H1 (cell line): ENCODE measurements around the gene WDR3. TPM values are rescaled to one million over a fixed set of nuclear protein-coding genes. Genes with fewer than 3 reads are reported as not detected.

Experiments
- CTCF ChIA-PET: fragments of 300-600 bp; sonication (Branson Sonifier 250); formaldehyde crosslinking; loops from one replicate; lab custom pipeline; 2021; ENCODE audit not compliant: partially characterized antibody; lab: Charles Lee
- POLR2A ChIA-PET: fragments of 300-600 bp; sonication (Branson Sonifier 250); formaldehyde crosslinking; loops from one replicate; lab custom pipeline; 2021; ENCODE audit warnings: inconsistent platforms; ENCODE audit not compliant: partially characterized antibody; lab: Charles Lee
- DNase-seq, 2 experiments: peaks; one replicate each; pipeline versions ENCODE4 v3.0.0 to v3.0.0-alpha.2; 2010 to 2022; ENCODE audit warnings: low spot score in 2 of 2, low read depth in 1 of 2, mixed read lengths in 1 of 2
- FAIRE-seq: peaks from 2 replicates; lab custom pipeline; 2011; peaks lifted over from hg19 to GRCh38; lab: Jason Lieb, UNC
- H2AFZ ChIP-seq: 2 replicates; pipeline ENCODE4 v1.8.1; 2012; ENCODE audit warnings: low read length, inconsistent platforms
- H2AK5ac ChIP-seq: 2 replicates; pipeline ENCODE4 v1.6.1; 2013; ENCODE audit warnings: low read depth, low read length
- H2BK120ac ChIP-seq: replicated peaks from 2 replicates; pipeline ENCODE3; 2013; ENCODE audit warnings: low read depth, low read length, inconsistent platforms
- H2BK12ac ChIP-seq: 2 replicates; pipeline ENCODE4 v1.6.1; 2013; ENCODE audit warnings: low read depth, low read length
- H2BK15ac ChIP-seq: 2 replicates; pipeline ENCODE4 v1.6.1; 2013; ENCODE audit warnings: low read length
- H2BK20ac ChIP-seq: 2 replicates; pipeline ENCODE4 v1.6.1; 2013; ENCODE audit warnings: low read length
- H2BK5ac ChIP-seq: 2 replicates; pipeline ENCODE4 v1.6.1; 2013; ENCODE audit warnings: low read depth, low read length
- H3K14ac ChIP-seq: 2 replicates; pipeline ENCODE4 v1.6.1; 2013; ENCODE audit warnings: inconsistent platforms; ENCODE audit not compliant: insufficient read length
- H3K18ac ChIP-seq: 2 replicates; pipeline ENCODE4 v1.6.1; 2013; ENCODE audit warnings: low read length; ENCODE audit errors: extremely low read depth
- H3K23ac ChIP-seq: 2 replicates; pipeline ENCODE4 v1.6.1; 2013; ENCODE audit warnings: inconsistent platforms; ENCODE audit not compliant: insufficient read length
- H3K23me2 ChIP-seq: 2 replicates; pipeline ENCODE4 v1.6.1; 2013; ENCODE audit warnings: low read depth, low read length
- H3K27ac ChIP-seq: 2 replicates; pipeline ENCODE4 v1.6.1; 2011; ENCODE audit warnings: low read depth, low read length, inconsistent platforms
- H3K27me3 ChIP-seq, 4 experiments: replicated peaks in 1 of 4; 1 replicate in 1 of 4; 2 replicates in 3 of 4; pipeline versions ENCODE4 v1.6.1 to v1.8.1; 2011 to 2013; ENCODE audit warnings: low read length in 3 of 4, mild to moderate bottlenecking in 3 of 4, inconsistent platforms in 2 of 4, mixed read lengths in 2 of 4, moderate library complexity in 1 of 4; ENCODE audit not compliant: control insufficient read depth in 3 of 4, insufficient read depth in 3 of 4; ENCODE audit errors: extremely low read depth in 1 of 4
- H3K36me3 ChIP-seq, 4 experiments: 2 replicates each; pipeline versions ENCODE4 v1.6.1 to v1.8.1; 2011 to 2013; ENCODE audit warnings: mild to moderate bottlenecking in 4 of 4, low read length in 3 of 4, moderate library complexity in 2 of 4, control low read depth in 1 of 4, inconsistent platforms in 1 of 4; ENCODE audit not compliant: insufficient read depth in 4 of 4, control insufficient read depth in 2 of 4
- H3K4ac ChIP-seq: replicated peaks from 2 replicates; pipeline ENCODE3; 2013; ENCODE audit warnings: low read length, low read depth, mixed read lengths, inconsistent platforms; ENCODE audit not compliant: insufficient read length
- H3K4me1 ChIP-seq, 4 experiments: replicated peaks in 1 of 4; 1 replicate in 1 of 4; 2 replicates in 3 of 4; pipeline versions ENCODE4 v1.6.1 to v1.8.1; 2011 to 2013; ENCODE audit warnings: low read length in 3 of 4, inconsistent platforms in 2 of 4, mixed read lengths in 1 of 4; ENCODE audit not compliant: insufficient read depth in 4 of 4, control insufficient read depth in 3 of 4
- H3K4me2 ChIP-seq, 2 experiments: 2 replicates each; pipeline versions ENCODE4 v1.6.1 to v1.8.1; 2011 to 2013; ENCODE audit warnings: low read depth in 2 of 2, low read length in 2 of 2, control low read depth in 1 of 2, inconsistent platforms in 1 of 2, mild to moderate bottlenecking in 1 of 2; ENCODE audit not compliant: insufficient read depth in 1 of 2
- H3K4me3 ChIP-seq, 4 experiments: fragments of 200-600, 300-600 bp in 1 of 4; sonication (generic), shearing (Covaris generic), sonication (Bioruptor Twin) in 1 of 4; 2 replicates each; pipeline versions ENCODE4 v1.5.1 to v1.8.1; 2011 to 2016; ENCODE audit warnings: low read length in 4 of 4, low read depth in 3 of 4, control low read depth in 2 of 4, inconsistent platforms in 2 of 4, mild to moderate bottlenecking in 2 of 4, mixed read lengths in 1 of 4, moderate library complexity in 1 of 4; ENCODE audit not compliant: insufficient read depth in 2 of 4; ENCODE audit errors: extremely low read depth in 1 of 4
- H3K56ac ChIP-seq: replicated peaks from 2 replicates; pipeline ENCODE3; 2013; ENCODE audit warnings: low read depth, mild to moderate bottlenecking, mixed read lengths, low read length, inconsistent platforms; ENCODE audit not compliant: insufficient read length
- H3K79me1 ChIP-seq: 2 replicates; pipeline ENCODE4 v1.6.1; 2013; ENCODE audit warnings: low read depth, low read length, control low read depth
- H3K79me2 ChIP-seq, 2 experiments: 2 replicates each; pipeline versions ENCODE4 v1.6.1 to v1.8.1; 2012 to 2013; ENCODE audit warnings: low read length in 2 of 2, mild to moderate bottlenecking in 2 of 2, inconsistent platforms in 1 of 2; ENCODE audit not compliant: insufficient read depth in 2 of 2, control insufficient read depth in 1 of 2
- H3K9ac ChIP-seq, 4 experiments: replicated peaks in 1 of 4; 1 replicate in 1 of 4; 2 replicates in 3 of 4; pipeline versions ENCODE4 v1.6.1 to v1.8.1; 2011 to 2013; ENCODE audit warnings: low read depth in 3 of 4, low read length in 3 of 4, control low read depth in 2 of 4, mild to moderate bottlenecking in 2 of 4, moderate library complexity in 2 of 4, inconsistent platforms in 1 of 4; ENCODE audit errors: extremely low read depth in 1 of 4
- H3K9me3 ChIP-seq, 2 experiments: 2 replicates each; pipeline versions ENCODE4 v1.6.1 to v1.8.1; 2012 to 2013; ENCODE audit warnings: mild to moderate bottlenecking in 2 of 2, moderate library complexity in 2 of 2, control low read depth in 1 of 2, inconsistent platforms in 1 of 2, low read depth in 1 of 2, low read length in 1 of 2, mixed read lengths in 1 of 2; ENCODE audit not compliant: insufficient read depth in 2 of 2
- H4K20me1 ChIP-seq, 2 experiments: replicated peaks in 1 of 2; 2 replicates each; pipeline versions ENCODE3 to v1.8.1; 2011 to 2013; ENCODE audit warnings: inconsistent platforms in 2 of 2, low read length in 2 of 2, mild to moderate bottlenecking in 1 of 2; ENCODE audit not compliant: insufficient read depth in 2 of 2, control insufficient read depth in 1 of 2
- H4K5ac ChIP-seq: 2 replicates; pipeline ENCODE4 v1.6.1; 2013; ENCODE audit warnings: low read length, low read depth, mixed read lengths, inconsistent platforms; ENCODE audit not compliant: insufficient read length
- H4K8ac ChIP-seq: 2 replicates; pipeline ENCODE4 v1.8.0; 2013; ENCODE audit warnings: mild to moderate bottlenecking, moderate library complexity, low read length, inconsistent platforms; ENCODE audit not compliant: insufficient read depth; ENCODE audit errors: extremely low read depth
- H4K91ac ChIP-seq: replicated peaks from 2 replicates; pipeline ENCODE3; 2013; ENCODE audit warnings: low read length, mixed read lengths, inconsistent platforms; ENCODE audit not compliant: insufficient read length
- BACH1 ChIP-seq: IDR thresholded peaks from 2 replicates; pipeline ENCODE4 v1.6.1; 2012; ENCODE audit warnings: low read length, improper control_type of control experiment
- CBX5 ChIP-seq: fragments of 300-800, 300-1000 bp; sonication (generic); IDR thresholded peaks from 2 replicates; pipeline ENCODE4 v1.7.1; 2016; ENCODE audit warnings: antibody characterized with exemption, low read length, low read depth
- EP300 ChIP-seq, 2 experiments: IDR thresholded peaks; 1 replicate in 1 of 2; 2 replicates in 1 of 2; pipeline ENCODE4 v1.6.1; 2011 to 2012; ENCODE audit warnings: low read depth in 2 of 2, low read length in 2 of 2, mild to moderate bottlenecking in 2 of 2, borderline replicate concordance in 1 of 2, inconsistent platforms in 1 of 2, moderate library complexity in 1 of 2
- GTF2F1 ChIP-seq: IDR thresholded peaks from 2 replicates; pipeline ENCODE4 v1.6.1; 2012; ENCODE audit warnings: low read depth, low read length, improper control_type of control experiment, borderline replicate concordance
- HDAC6 ChIP-seq: IDR thresholded peaks from one replicate; pipeline ENCODE4 v1.7.1; 2012; ENCODE audit warnings: low read depth, mild to moderate bottlenecking, inconsistent platforms, low read length, moderate library complexity
- PHF8 ChIP-seq: fragments of 200-600 bp; sonication (generic); conservative IDR thresholded peaks from 2 replicates; pipeline ENCODE4 v1.7.1; 2012; ENCODE audit warnings: low read depth, mild to moderate bottlenecking, inconsistent platforms, low read length, moderate library complexity
- RFX5 ChIP-seq: IDR thresholded peaks from 2 replicates; pipeline ENCODE4 v1.6.1; 2011; ENCODE audit warnings: low read depth, low read length, improper control_type of control experiment, borderline replicate concordance
- RNF2 ChIP-seq: fragments of 200-900, 300-1000 bp; sonication (generic); IDR thresholded peaks from 2 replicates; pipeline ENCODE4 v1.7.1; 2016; ENCODE audit warnings: borderline replicate concordance, low read depth, mild to moderate bottlenecking, antibody characterized with exemption, low read length; ENCODE audit not compliant: poor library complexity, severe bottlenecking; ENCODE audit errors: missing control alignments
- RXRA ChIP-seq: IDR thresholded peaks from 2 replicates; pipeline ENCODE4 v1.6.1; 2011; ENCODE audit warnings: low read depth, mild to moderate bottlenecking, low read length, moderate library complexity; ENCODE audit not compliant: insufficient read depth
- SAP30 ChIP-seq: fragments of 300-600 bp; sonication (generic); IDR thresholded peaks from 2 replicates; pipeline ENCODE4 v1.7.1; 2012; ENCODE audit warnings: low read length, moderate library complexity, mild to moderate bottlenecking, inconsistent platforms; ENCODE audit not compliant: insufficient read depth, insufficient replicate concordance
- SIX5 ChIP-seq: IDR thresholded peaks from 2 replicates; pipeline ENCODE4 v1.6.1; 2011; ENCODE audit warnings: mild to moderate bottlenecking, low read depth, low read length
- SP2 ChIP-seq: IDR thresholded peaks from 2 replicates; pipeline ENCODE4 v1.6.1; 2012; ENCODE audit warnings: mild to moderate bottlenecking, low read length, inconsistent platforms
- SUZ12 ChIP-seq: fragments of 200-600 bp; sonication (generic); IDR thresholded peaks from 2 replicates; pipeline ENCODE4 v1.6.1; 2012; ENCODE audit warnings: mild to moderate bottlenecking, inconsistent platforms, low read length, moderate library complexity, mixed read lengths
- ZNF274 ChIP-seq: IDR thresholded peaks from 2 replicates; pipeline ENCODE4 v1.7.0; 2012; ENCODE audit warnings: low read length, borderline replicate concordance; ENCODE audit errors: extremely low read depth
- WGBS, 2 experiments: shearing (Covaris generic) in 1 of 2; methylation state at CpG; one replicate each; pipeline versions ENCODE4 v1.1.6 to v1.1.7; 2013 to 2015; ENCODE audit warnings: low lambda C conversion rate in 2 of 2, mixed read lengths in 2 of 2, inconsistent platforms in 1 of 2, low coverage in 1 of 2, missing lambda C conversion rate in 1 of 2; ENCODE audit not compliant: insufficient replicate concordance in 2 of 2, insufficient coverage in 1 of 2, insufficient read length in 1 of 2; ENCODE audit errors: extremely low coverage in 1 of 2, missing lambda C conversion rate in 1 of 2; 5-methylcytosine and 5-hydroxymethylcytosine counted together
- polyA plus RNA-seq, 7 experiments: library from polyadenylated mRNA; depleted of rRNA in 3 of 7; stranded (reverse) in 5 of 7; unstranded in 2 of 7; fragments of >200 nt in 5 of 7; fragments of 200-250 nt in 2 of 7; gene quantifications; 1 replicate in 5 of 7; 2 replicates in 1 of 7; 4 replicates in 1 of 7; pipeline versions ENCODE4 v1.2.1 to v1.2.3, GENCODE V29; 2011 to 2013; ENCODE audit warnings: missing spikeins in 2 of 7, mixed read lengths in 2 of 7
- total RNA-seq: library from RNA; stranded (reverse); fragmentation: NEBNext Ultra II Directional; extraction: Animal tissue kit (Norgen Biotek cat#: 25700); gene quantifications from 2 replicates; pipeline ENCODE4 v1.2.1, GENCODE V29; 2021

The WDR3 gene
- total and polyA plus RNA-seq, 2 of the 8 experiments (the other 6 are each of a cell fraction or from before 2014, with no cell fraction given), result 18.2 to 67.9 TPM

GRCh38 chr1:117902944-117903343 lies 26.6 kb upstream of the WDR3 start:
- no peak overlapping the region for H2AFZ ChIP-seq
- H4K91ac ChIP-seq, result no peak overlapping the region
- peaks cover 2 to 19% (median 12%) of the 10 kb centered on the region in 4 experiments; a peak in 7 of 8 replicates for H3K36me3 ChIP-seq
- DNase-seq (no peak), FAIRE-seq (no peak)
- H3K79me2 ChIP-seq, result no peaks in the 10 kb centered on the region
- no peak overlapping the region for H3K23ac ChIP-seq
- H3K4me2 ChIP-seq, result no peak overlapping the region
- no peak overlapping the region for H2BK20ac ChIP-seq
- no peak overlapping the region for H2AK5ac ChIP-seq
- H3K18ac ChIP-seq, result no peak overlapping the region
- no peaks in the 10 kb centered on the region for H4K20me1 ChIP-seq
- H2BK5ac ChIP-seq, result no peak overlapping the region
- no peak overlapping the region for H3K14ac ChIP-seq
- WGBS, 2 experiments, result 94% methylated on average over 4 of the region's 4 CpGs; no CpG with 5 or more reads in 1 of the 2 experiments
- H3K4me1 ChIP-seq, result no peaks in the 10 kb centered on the region
- no peak overlapping the region for H2BK120ac ChIP-seq
- H3K27ac ChIP-seq, result no peak overlapping the region
- no peak overlapping the region for H4K8ac ChIP-seq
- no peak overlapping the region for H3K56ac ChIP-seq
- H2BK15ac ChIP-seq, result no peak overlapping the region
- no peak overlapping the region for H2BK12ac ChIP-seq
- no peak overlapping the region for H3K4me3 ChIP-seq
- POLR2A ChIA-PET, result no interaction called here
- CTCF ChIA-PET, result no interaction called here
- H3K79me1 ChIP-seq, result no peaks in the 10 kb centered on the region
- H3K9ac ChIP-seq, result no peak overlapping the region
- H3K23me2 ChIP-seq, result no peaks in the 10 kb centered on the region
- H4K5ac ChIP-seq, result no peak overlapping the region
- H3K4ac ChIP-seq, result no peak overlapping the region
- no peaks in the 10 kb centered on the region for H3K27me3 ChIP-seq
- no peaks in the 10 kb centered on the region for H3K9me3 ChIP-seq
- no peak for TF ChIP-seq SAP30
- TF ChIP-seq HDAC6, result no peak
- TF ChIP-seq SIX5, result no peak
- no peak for TF ChIP-seq CBX5
- TF ChIP-seq BACH1, result no peak
- TF ChIP-seq SP2, result no peak
- TF ChIP-seq GTF2F1, result no peak
- TF ChIP-seq ZNF274, result no peak
- TF ChIP-seq EP300 (IDR thresholded peaks at IDR 0.05; ENCODE audit: borderline replicate concordance in 1 of 2, low read depth in 2 of 2, low read length in 2 of 2), result no peak
- TF ChIP-seq RFX5, result no peak
- TF ChIP-seq SUZ12, result no peak
- no peak for TF ChIP-seq RNF2
- no peak for TF ChIP-seq RXRA
- TF ChIP-seq PHF8, result no peak
